ENCODE results near the gene SPHK2.
A peak's percentile ranks its signal among the peaks of the same experiment; 100 is the strongest.
"Not testable (repeated sequence)": the region's sequence is repeated elsewhere in the genome, so short reads cannot be mapped to it uniquely, and the experiment has no call there.

The SPHK2 gene

DNA sequence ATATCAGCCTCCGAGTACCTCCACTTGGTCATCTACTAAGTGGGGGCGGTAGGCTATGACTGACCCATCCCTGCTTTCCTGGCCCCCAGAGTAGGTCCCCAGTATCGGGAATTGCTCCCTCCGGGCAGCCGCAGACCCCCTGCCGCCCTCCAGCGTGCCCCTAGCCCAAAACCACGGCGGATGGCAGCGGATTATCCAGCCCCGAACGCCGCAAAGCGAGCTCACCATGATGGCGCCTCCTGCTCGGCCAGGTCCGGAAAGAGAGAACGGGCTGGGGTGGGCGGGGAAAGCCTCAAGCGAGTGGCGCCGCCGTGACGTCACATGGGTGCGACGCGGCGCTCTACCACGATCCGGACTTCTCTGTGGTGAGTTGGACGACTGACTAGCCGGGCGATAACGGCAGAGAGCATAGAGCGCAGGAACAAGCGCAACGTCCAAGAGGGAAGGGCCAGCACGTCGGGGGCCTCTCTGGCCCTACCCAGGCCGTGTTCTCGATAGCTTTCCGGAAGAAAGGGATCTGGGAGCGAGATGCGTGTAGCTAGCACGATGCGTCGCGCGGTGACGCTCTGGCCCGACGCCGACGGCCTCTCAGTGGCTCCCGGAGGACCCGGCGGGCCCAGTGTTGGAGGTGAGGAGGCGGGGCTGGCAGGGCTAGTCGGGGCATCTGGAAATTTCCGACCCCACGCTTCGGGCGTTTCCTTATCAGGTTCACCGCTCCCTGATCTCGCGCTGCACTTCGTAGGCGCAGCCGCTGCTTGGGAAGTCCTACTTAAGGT, at the start of gene SPHK2, which contains the start of gene RPL18:
TSS of gene SPHK2 (plus strand) at position 591 of the 776 bp plus-strand sequence. CDS start 1,009 bp downstream, outside the sequence.
TSS of gene RPL18 (minus strand) at position 263 of the 776 bp plus-strand sequence. CDS start at position 228, 35 bp downstream.
- TF ChIP-seq POLR2A (IDR thresholded peaks at IDR 0.05; ENCODE audit: low read length) (peak; percentile 96), GATA1 (IDR thresholded peaks at IDR 0.05; ENCODE audit: low read depth, low read length) (peak; percentile 76)
- peak; percentile 100 for DNase-seq

- no peak for DNase-seq
- TF ChIP-seq GATA1 (IDR thresholded peaks at IDR 0.05; ENCODE audit: low read depth, low read length) = no peak
- TF ChIP-seq POLR2A (IDR thresholded peaks at IDR 0.05; ENCODE audit: low read length) = no peak
These were observed 49.5 kb upstream of the SPHK2 start for GRCh38 chr19:48569814-48570213.

GRCh38 chr19:48571378-48572162, 47.7 kb upstream of the SPHK2 start:
- DNase-seq = no peak
- TF ChIP-seq POLR2A (IDR thresholded peaks at IDR 0.05; ENCODE audit: low read length) = no peak
- no peak for TF ChIP-seq GATA1 (IDR thresholded peaks at IDR 0.05; ENCODE audit: low read depth, low read length)

DNA sequence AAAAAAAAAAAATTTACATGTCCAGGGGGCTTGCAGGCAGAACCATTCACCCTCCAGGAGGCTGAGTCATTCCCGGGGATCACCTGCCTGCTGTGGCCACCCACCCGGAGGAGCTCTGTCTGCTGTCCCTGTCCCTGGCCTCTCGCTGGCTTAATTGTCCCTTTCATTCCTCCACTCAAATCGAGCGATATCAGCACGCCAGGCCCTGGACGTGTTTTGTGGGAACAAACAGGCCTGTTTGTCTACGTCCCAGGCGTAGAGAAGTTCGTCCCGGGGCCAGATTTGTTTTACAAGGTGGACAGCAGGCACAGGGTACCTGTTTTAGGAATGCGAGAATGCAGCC, 46.2 kb upstream of the SPHK2 start:
- TF ChIP-seq GATA1 (IDR thresholded peaks at IDR 0.05; ENCODE audit: low read depth, low read length) (no peak), POLR2A (IDR thresholded peaks at IDR 0.05; ENCODE audit: low read length) (no peak)
- DNase-seq = no peak

DNA sequence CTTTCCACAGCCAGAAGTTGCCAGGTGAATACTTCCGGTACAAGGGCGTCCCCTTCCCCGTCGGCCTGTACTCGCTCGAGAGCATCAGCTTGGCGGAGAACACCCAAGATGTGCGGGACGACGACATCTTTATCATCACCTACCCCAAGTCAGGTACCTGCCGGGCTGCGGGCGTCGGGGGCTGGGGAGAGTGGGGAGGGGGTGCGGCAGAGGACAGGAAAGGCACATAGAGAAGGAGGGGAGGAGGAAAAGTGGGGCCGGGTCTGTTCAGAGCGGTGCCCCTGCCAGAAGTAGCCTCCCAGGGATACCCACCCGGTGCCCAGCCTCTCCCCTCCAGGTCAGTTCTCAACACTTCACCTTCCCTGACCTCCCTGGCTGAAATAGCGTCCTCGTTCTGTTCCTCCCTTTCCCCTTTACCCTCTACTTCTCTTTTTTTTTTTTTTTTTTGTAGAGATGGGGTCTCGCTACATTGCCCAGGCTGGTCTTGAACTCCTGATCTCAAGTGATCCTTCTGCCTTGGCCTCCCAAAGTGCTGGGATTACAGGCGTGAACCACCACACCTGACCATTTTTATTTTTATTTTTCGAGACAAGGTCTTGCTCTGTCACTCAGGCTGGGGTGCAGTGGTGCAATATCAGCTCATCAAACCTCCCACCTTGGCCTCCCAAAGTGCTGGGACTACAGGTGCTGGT, 43.2 kb upstream of the SPHK2 start:
- TF ChIP-seq POLR2A (IDR thresholded peaks at IDR 0.05; ENCODE audit: low read length) (no peak), GATA1 (IDR thresholded peaks at IDR 0.05; ENCODE audit: low read depth, low read length) (no peak)
- DNase-seq = no peak

DNA sequence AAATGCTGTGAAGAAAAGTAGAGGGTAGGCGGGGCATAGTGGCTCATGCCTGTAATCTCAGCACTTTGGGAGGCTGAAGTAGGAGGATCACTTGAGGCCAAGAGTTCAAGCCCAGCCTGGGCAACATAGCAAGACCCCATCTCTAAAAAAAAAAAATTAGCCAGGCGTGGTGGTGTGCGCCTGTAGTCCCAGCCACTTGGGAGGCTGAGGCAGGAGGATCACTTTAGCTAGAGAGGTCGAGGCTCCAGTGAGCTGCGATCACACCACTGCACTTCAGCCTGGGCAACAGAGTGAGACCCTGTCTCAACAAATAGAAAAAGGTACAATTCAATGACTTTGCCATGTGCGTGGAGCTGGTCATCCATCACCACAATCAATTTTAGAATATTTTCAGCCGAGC, 41.4 kb upstream of the SPHK2 start:
- DNase-seq = not testable (repeated sequence)

- DNase-seq = no peak
- TF ChIP-seq GATA1 (IDR thresholded peaks at IDR 0.05; ENCODE audit: low read depth, low read length) (no peak), POLR2A (IDR thresholded peaks at IDR 0.05; ENCODE audit: low read length) (no peak)
These were observed 40.4 kb upstream of the SPHK2 start for GRCh38 chr19:48578891-48579290.

DNA sequence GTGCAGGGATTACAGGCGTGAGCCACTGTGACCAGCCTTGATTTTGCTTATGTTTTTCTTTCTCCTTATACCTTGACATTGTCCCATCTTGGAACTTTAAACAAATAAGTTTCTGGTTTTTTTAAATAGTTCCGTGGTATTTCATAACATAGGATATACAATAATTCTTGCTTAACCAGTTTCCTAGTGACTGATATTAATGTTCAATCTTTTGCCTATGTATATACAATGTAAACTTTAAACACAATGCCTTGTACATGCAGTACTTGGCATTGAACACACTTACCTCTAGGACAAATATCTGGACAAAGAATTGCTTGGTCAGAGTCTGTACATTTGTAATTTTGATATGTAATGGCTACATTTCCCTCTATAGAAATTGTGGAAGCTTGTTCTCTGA, 37.1 kb upstream of the SPHK2 start:
- TF ChIP-seq POLR2A (IDR thresholded peaks at IDR 0.05; ENCODE audit: low read length) (no peak), GATA1 (IDR thresholded peaks at IDR 0.05; ENCODE audit: low read depth, low read length) (no peak)
- DNase-seq = no peak

- TF ChIP-seq POLR2A (IDR thresholded peaks at IDR 0.05; ENCODE audit: low read length) (no peak), GATA1 (IDR thresholded peaks at IDR 0.05; ENCODE audit: low read depth, low read length) (no peak)
- DNase-seq = no peak
These were observed 31.9 kb upstream of the SPHK2 start for GRCh38 chr19:48587387-48587786.

GRCh38 chr19:48588670-48589401, 30.5 kb upstream of the SPHK2 start:
- TF ChIP-seq GATA1 (IDR thresholded peaks at IDR 0.05; ENCODE audit: low read depth, low read length) (no peak), POLR2A (IDR thresholded peaks at IDR 0.05; ENCODE audit: low read length) (no peak)
- peak; percentile 88 to 93 for DNase-seq

DNA sequence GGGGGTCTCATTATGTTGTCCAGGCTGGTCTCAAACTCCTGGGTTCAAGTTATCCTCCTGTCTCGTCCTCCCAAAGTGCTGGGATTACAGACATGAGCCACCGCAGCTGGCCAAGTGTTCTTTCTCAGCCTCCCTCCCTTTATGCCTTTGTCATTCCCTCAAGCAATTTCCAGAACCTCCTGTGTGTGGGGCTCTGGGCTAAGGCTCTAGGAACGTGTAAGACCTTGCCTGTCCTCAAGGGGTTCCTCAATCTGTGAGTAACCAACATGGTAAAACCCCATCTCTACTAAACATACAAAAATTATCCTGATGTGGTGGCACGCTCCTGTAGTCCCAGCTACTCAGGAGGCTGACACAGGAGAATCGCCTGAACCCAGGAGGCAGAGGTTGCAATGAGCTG, 28.3 kb upstream of the SPHK2 start:
- no peak for DNase-seq
- TF ChIP-seq GATA1 (IDR thresholded peaks at IDR 0.05; ENCODE audit: low read depth, low read length) = no peak
- TF ChIP-seq POLR2A (IDR thresholded peaks at IDR 0.05; ENCODE audit: low read length) = no peak

GRCh38 chr19:48595171-48595570, 24.1 kb upstream of the SPHK2 start:
- no peak for DNase-seq
- TF ChIP-seq GATA1 (IDR thresholded peaks at IDR 0.05; ENCODE audit: low read depth, low read length) = no peak
- no peak for TF ChIP-seq POLR2A (IDR thresholded peaks at IDR 0.05; ENCODE audit: low read length)

DNA sequence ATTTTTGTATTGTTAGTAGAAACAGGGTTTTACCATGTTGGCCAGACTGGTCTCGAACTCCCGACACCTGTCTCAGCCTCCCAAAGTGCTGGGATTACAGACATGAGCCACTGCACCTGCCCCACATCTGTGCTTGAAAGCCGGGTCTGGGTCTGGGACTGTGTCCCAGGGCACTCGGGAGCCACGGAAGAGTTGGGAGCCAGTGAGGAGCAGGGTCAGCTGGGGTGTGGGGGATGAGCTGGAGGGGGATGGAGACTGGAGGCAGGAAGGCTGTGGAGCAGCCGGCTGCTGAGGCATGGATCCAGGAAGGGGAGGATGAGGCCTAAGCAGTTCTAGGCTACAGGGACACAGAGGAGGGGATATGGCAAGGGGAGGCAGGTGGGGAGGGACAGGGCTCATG, 23.5 kb upstream of the SPHK2 start:
- DNase-seq = no peak

More for the DNA sequence above, 23.5 kb upstream of the SPHK2 start:
- TF ChIP-seq GATA1 (IDR thresholded peaks at IDR 0.05; ENCODE audit: low read depth, low read length) (no peak), POLR2A (IDR thresholded peaks at IDR 0.05; ENCODE audit: low read length) (no peak)
